Urothelium cell line (cell line): ENCODE measurements around the gene CFAP221.

ENCODE experiments used
- DNase-seq: peaks from one replicate; pipeline ENCODE4 v3.0.0; 2011; ENCODE audit warnings: low spot score, mixed read lengths
- FAIRE-seq: peaks from 2 replicates; lab custom pipeline; 2011; peaks lifted over from hg19 to GRCh38; lab: Jason Lieb, UNC

CFAP221 gene

DNA sequence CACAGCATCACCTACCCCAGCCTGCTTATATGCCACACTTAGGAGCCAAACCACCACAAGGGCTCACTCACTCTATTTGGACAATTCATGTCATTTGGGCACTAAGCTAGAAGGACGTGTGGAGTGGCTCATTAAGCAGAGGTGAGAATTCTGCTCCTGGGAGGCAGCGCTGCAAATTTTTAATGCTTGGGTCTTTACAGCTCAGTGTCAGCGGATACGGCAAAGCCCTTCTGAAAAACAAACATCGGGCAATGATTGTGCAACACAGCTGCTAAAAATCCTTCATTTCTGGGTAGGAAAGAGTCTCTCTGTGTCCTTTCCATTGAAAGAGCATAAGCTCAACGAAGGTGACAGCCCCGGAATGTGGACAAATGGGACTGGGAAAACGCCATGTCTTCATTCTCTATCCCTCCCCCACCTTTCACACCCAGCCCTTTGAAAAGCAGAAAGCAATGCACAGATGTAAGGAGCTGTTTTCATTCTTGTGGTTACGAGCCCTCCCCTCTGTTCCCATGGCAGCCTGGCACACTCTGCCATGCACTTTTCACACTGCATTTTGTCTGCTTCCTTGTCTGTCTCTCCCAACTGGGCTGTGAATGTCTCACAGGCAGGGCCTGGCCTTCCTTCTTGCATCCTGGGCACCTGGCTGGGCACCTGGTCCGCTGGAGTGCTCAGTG is 150.7 kb downstream of the CFAP221 start:
- DNase-seq (peak; percentile 75), FAIRE-seq (peak; percentile 85)

DNA sequence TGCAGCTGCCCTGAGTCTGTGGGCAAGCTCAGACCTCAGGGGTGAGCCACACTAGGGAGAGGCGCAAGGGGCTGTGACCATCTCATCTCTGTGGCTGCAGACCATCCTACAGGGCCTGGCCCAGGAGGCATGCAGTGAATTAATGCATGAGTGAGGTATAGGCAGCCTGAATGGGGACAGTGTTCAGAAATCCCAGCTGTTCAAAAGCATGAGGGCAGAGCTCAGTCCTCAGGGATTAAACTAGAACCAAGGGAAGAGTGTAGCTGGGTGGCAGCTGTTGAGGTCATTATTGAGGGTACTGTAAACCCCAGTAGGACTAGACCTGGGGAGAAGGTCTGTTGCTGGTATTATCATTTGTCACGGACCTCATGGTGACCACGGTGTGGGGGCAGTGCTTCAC is 151.8 kb downstream of the CFAP221 start:
- FAIRE-seq (no peak), DNase-seq (no peak)

DNA sequence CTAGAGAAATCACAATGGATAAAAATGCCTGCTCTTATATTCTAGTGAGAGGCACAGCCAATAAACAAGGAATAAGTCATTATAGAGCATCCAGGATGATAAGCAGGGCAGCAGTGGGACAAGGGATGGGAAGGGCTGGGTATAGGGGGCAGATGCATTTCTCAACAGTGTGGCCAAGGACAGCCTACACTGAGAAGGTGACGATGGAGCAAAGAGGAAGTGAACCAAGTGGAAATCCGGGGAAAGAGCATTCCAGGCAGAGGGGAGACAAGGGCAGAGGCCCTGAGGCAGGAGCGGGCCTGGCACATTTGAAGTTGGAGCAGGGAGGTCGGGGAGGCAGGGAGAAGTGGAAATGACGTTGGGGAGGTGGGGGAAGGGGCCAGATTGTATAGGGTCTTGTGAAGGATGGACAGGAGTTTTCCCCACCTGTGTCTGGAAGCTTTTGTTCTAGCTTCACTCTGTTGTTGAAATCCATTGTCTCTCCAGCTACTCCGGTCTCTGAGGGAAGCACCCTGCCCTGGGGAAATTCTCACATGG is 152.3 kb downstream of the CFAP221 start:
- FAIRE-seq (no peak), DNase-seq (no peak)

DNA sequence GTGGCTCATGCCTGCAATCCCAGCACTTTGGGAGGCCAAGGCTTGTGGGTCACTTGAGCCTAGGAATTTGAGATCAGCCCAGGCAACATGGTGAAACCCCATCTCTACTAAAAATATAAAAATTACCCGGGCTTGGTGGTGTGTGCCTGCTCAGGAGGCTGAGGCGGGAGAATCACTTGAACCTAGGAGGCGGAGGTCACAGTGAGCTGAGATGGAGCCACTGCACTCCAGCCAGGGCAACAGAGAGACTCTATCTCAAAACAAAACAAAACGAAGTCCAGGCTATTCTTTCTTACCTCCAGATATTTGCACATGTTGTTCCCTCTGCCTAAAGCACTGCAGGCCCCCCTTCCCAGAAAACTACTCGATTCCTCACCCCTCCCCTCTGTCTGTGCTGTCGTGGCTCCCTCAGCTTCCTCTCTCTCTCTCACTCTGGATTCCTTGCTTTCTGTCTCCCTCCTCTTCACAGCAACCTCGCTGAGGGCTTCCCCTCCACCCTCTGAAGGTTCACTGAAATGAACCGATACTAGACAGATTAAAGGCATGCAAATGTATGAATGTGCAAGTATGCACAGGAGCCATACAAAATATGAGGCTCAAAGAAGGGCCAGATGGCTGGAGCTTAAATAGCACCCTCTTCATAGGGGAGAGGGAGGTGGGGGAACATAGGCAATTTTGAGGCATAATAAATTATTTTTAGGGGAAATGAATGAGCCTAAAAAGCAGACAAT is 153.2 kb downstream of the CFAP221 start:
- no peak for DNase-seq
- FAIRE-seq: no peak

DNA sequence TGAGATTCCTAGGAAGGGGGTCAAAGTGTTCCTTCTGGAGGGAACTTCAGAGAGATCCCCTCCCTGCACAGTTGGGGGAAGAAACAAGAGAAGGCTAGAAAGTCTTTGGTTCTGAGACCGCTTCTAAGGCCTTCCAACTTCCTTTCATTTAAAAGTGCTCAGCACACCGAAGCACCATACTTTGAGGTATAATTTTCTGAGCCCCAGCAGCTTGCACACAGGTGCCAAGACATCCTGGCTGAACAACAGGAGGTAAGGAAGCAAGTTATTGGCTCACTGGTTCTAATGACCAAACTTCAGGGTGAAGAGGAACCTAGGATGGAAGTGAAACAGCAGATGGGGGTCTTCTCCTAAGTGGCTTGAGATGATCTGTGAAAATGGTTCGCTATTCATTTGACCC is 154.0 kb downstream of the CFAP221 start:
- no peak for FAIRE-seq
- DNase-seq: no peak

DNA sequence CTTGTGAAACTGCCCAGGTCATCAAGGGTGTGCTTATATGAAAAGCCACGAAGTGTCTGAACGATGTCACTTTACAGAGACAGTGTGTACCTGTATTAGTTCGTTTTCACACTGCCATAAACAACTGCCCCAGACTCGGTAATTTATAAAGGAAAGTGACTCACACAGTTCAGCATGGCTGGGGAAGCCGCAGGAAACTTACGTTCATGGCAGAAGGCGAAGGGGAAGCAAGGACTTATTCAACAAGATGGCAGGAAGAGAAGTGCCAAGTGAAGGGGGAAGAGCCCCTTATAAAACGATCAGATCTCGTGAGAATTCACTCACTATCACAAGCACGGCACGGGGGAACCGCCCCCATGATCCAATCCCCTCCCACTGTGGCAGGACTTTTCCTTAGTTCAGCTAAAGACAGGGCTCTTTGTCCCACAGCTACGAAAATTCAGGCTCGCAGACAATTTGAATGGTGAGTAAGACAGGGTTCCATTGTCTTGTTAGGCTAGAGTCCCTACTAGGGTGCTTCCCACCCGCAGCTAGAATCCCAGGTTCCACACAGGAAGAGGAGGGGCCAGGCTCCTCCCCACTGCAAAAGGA is 154.9 kb downstream of the CFAP221 start:
- DNase-seq (no peak), FAIRE-seq (no peak)

DNA sequence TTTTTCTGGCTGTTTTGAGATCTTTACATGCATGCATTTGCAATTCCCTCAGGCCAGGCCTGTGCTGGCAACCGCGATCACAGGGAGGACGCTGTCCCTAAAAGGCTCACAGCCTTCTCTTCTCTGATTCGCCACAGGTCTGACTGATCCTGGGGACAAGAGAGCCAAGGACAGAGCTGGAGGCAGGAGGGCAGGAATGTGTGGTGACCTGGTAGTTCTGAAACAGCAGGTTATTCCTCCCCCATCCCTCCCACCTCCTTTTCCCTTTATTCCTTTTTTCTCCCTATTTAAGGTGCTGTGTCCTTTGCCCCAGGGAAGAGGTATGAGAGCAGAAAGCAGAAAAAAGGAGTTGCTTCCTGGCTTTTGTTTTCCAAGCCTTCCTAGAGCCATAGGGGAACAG is 156.6 kb downstream of the CFAP221 start:
- FAIRE-seq (no peak), DNase-seq (no peak)

DNA sequence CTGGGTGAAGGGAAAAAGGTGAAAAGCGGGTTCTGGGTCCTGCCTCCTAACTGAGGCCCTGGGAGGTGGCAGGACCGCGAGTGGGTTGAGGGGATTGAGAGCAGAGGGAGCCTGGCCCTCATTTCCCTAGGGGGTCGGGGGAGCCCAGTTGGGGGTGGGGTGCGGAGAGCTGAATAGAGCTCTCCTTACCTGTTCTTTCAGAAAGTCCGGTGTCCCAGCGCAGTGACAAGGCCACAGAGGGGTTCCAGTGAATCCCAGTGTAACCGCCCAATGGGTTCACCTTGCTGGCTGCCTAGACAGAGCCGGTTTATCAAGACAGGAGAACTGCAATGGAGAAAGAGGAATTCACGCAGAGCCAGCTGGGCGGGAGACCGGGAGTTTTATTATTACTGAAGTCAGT is 157.1 kb downstream of the CFAP221 start:
- no peak for FAIRE-seq

DNA sequence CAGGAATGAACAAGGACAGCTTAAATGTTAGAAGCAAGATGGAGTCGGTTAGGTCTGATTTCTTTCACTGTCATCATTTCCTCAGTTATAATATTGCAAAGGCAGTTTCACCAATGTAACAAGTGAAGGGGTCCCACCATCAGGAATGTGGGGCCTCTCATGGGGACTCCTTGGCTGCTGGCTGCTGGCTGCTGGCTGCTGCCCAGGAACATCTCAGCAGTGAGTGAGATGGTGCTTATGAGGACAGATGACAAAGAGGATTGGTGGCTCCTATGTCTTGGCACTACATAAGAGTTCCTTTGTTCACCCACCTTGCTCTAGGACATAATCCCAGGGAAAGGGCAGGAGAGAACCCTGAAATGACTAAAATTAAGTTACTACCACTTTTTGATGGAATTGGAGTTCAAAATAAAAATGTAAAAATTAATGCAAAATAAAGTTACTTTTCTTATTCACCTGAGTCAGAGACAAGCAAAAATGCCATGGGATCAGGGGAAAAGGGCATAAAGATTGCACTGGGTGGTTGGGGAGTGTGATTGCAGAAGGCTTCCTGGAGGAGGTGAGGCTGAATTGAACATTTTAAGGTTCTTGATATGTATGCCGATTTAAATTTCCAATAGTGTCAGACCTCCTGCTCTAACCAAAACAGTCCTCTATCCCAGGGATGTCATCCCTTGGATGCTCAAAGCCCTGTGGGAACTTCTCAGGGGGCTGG is 158.1 kb downstream of the CFAP221 start:
- DNase-seq: no peak
- no peak for FAIRE-seq

More for the DNA sequence above, 157.1 kb downstream of the CFAP221 start:
- no peak for DNase-seq

DNA sequence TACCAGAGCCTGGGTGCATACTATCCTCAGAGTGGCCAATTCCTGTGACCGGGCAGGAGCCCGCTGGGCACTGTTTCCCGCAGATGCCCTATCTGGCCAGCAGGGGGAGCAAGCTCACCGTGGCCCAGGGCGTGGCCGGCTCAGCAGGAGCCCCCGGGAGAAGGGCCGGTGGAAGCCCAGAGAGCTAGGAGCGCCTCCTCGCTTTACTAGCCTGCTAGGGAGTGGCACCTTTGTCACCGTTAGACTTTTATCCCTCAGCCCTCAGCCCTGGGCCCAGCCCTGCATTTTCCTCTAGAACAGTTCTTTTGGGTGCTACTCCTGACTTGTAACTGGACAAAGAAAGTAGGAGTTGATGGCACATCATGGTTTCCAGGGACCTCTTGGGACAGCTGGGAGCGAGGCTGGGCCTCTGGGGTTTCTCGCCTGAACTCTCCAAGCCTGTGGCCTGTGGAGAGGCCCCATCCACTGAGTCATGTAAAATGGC is 158.7 kb downstream of the CFAP221 start:
- no peak for FAIRE-seq

DNA sequence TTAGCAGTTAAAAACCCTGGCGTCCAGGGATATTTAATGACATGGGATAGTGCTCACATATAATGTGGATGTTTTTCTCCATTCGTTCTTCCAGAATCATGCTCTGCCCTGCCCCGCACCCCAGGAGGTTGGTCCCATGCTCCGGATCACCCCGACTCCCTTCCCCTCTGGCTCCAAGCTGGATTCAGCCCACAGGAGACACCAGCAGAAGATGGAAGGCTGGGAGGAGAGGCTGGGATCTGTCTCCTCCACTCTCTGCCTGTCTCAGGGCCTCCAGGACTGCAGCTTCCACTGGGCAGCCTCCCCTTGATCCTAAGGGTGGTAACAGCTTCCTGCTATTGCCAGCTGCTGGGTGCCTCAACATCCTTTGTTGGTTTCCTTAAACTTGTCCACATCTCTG is 159.3 kb downstream of the CFAP221 start:
- FAIRE-seq (no peak), DNase-seq (no peak)

More for the DNA sequence above, 158.7 kb downstream of the CFAP221 start:
- DNase-seq: peak; percentile 89

DNA sequence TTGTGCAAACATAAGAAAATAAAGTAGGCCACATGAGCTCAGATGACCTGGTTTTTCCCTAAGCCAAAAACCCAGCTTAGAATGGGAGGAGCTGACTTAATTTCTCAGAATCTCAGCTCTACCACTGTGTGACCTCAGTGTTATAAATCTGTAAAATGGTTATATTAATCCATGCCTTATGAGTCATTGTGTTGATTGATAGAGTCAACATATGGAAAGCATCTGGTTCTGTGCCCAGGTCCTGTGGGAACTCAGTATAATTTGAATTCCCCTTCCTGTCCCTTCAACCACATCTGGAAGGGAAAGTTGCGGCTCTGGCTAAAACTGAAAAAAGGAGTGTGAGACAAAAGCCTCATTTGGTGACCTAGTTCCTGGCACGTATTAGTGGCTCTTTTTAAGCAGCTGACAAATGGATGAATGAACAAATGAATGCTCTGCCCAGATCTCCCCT is 160.4 kb downstream of the CFAP221 start:
- FAIRE-seq (no peak), DNase-seq (no peak)

DNA sequence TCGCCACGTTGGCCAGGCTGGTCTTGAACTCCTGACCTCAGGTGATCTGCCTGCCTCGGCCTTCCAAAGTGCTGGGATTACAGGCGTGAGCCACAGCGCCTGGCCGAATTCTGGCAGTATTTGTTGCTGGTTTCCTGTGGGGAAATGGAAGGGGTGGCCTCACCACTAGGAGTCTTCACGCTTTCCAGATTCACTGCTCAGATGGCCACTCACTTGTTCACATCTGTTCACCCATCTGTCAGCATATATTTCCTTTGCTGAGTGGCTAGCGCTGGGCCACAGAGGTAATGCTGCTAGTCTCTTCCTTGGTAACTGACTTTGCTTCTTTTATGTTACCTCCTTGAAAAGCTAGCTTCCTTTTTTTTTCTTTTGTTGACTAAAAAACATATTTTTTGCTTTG is 162.0 kb downstream of the CFAP221 start:
- DNase-seq (no peak), FAIRE-seq (no peak)
